ENCODE results near the gene ABCA8. TPM values are rescaled to one million over a fixed set of nuclear protein-coding genes. Genes with fewer than 3 reads are reported as not detected.

The ABCA8 gene
- total RNA-seq, 1 donor from 2014 or later: under 0.01 TPM

GRCh38 chr17:68870161-68870826 is 84.9 kb downstream of the ABCA8 start:
- Histone ChIP-seq H3K36me3 (ENCODE audit: control insufficient read depth, insufficient read depth, low read length) (no peaks in the 10 kb centered on the region), H3K4me3 (ENCODE audit: low read depth, low read length) (no peak overlapping the region), H3K27me3 (ENCODE audit: control insufficient read depth, insufficient read depth, low read length) (no peaks in the 10 kb centered on the region)
- FAIRE-seq (no peak), DNase-seq (ENCODE audit: low read depth) (no peak)
- TF ChIP-seq CTCF (IDR thresholded peaks at IDR 0.05; ENCODE audit: insufficient read depth, low read length, severe bottlenecking): no peak

- no peak overlapping the region for H3K4me3 ChIP-seq (ENCODE audit: low read depth, low read length)
- DNase-seq (ENCODE audit: low read depth) (no peak), FAIRE-seq (no peak)
- no peak for TF ChIP-seq CTCF (IDR thresholded peaks at IDR 0.05; ENCODE audit: insufficient read depth, low read length, severe bottlenecking)
- no peaks in the 10 kb centered on the region for H3K27me3 ChIP-seq (ENCODE audit: control insufficient read depth, insufficient read depth, low read length)
- no peaks in the 10 kb centered on the region for H3K36me3 ChIP-seq (ENCODE audit: control insufficient read depth, insufficient read depth, low read length)
These were observed 86.5 kb downstream of the ABCA8 start for GRCh38 chr17:68868708-68869107.

- no peak for DNase-seq (ENCODE audit: low read depth)
- no peaks in the 10 kb centered on the region for H3K27me3 ChIP-seq (ENCODE audit: control insufficient read depth, insufficient read depth, low read length)
- FAIRE-seq: no peak
- no peak for TF ChIP-seq CTCF (IDR thresholded peaks at IDR 0.05; ENCODE audit: insufficient read depth, low read length, severe bottlenecking)
- no peak overlapping the region for H3K4me3 ChIP-seq (ENCODE audit: low read depth, low read length)
- H3K36me3 ChIP-seq (ENCODE audit: control insufficient read depth, insufficient read depth, low read length): no peaks in the 10 kb centered on the region
These were observed 87.3 kb downstream of the ABCA8 start for GRCh38 chr17:68867759-68868516.

GRCh38 chr17:68865584-68865983 is 89.6 kb downstream of the ABCA8 start:
- no peak for DNase-seq (ENCODE audit: low read depth)
- FAIRE-seq: no peak
- no peak for TF ChIP-seq CTCF (IDR thresholded peaks at IDR 0.05; ENCODE audit: insufficient read depth, low read length, severe bottlenecking)
- H3K4me3 ChIP-seq (ENCODE audit: low read depth, low read length): no peak overlapping the region
- no peaks in the 10 kb centered on the region for H3K36me3 ChIP-seq (ENCODE audit: control insufficient read depth, insufficient read depth, low read length)
- no peaks in the 10 kb centered on the region for H3K27me3 ChIP-seq (ENCODE audit: control insufficient read depth, insufficient read depth, low read length)

- Histone ChIP-seq H3K4me3 (ENCODE audit: low read depth, low read length) (no peak overlapping the region), H3K36me3 (ENCODE audit: control insufficient read depth, insufficient read depth, low read length) (no peaks in the 10 kb centered on the region), H3K27me3 (ENCODE audit: control insufficient read depth, insufficient read depth, low read length) (no peaks in the 10 kb centered on the region)
- DNase-seq (ENCODE audit: low read depth) (no peak), FAIRE-seq (no peak)
- TF ChIP-seq CTCF (IDR thresholded peaks at IDR 0.05; ENCODE audit: insufficient read depth, low read length, severe bottlenecking): no peak
These were observed 92.0 kb downstream of the ABCA8 start for GRCh38 chr17:68863091-68863652.

Measured in bronchial epithelial cell (primary cell).